ENCODE data around the gene IPP.

DNA sequence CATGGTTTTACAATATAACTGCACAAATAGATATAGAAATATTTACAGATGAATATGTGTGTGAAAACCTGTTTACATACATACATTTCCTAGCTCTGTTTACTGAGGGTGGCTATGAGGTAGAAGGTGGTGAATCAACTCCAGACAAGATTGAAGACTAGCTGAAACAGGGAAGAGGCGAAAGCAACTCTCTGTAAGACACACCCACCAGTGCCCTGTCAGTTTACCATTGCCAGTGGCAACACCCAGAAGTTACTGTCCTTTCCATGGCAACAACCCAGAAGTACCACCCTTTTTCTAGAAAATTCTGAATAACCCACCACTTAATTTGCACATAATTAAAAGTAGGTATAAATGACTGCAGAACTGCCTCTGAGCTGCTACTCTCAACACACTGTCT lies 45.8 kb downstream of the IPP start:
- TF ChIP-seq TAF1 (IDR thresholded peaks at IDR 0.05; ENCODE audit: borderline replicate concordance, insufficient read depth, low read length) = no peak
- no peak for TF ChIP-seq POLR2AphosphoS5 (IDR thresholded peaks at IDR 0.05; ENCODE audit: low read depth, low read length)
- no peak for TF ChIP-seq SIN3A (IDR thresholded peaks at IDR 0.05; ENCODE audit: borderline replicate concordance, insufficient read depth, low read length)
- TF ChIP-seq, protein P1, sequence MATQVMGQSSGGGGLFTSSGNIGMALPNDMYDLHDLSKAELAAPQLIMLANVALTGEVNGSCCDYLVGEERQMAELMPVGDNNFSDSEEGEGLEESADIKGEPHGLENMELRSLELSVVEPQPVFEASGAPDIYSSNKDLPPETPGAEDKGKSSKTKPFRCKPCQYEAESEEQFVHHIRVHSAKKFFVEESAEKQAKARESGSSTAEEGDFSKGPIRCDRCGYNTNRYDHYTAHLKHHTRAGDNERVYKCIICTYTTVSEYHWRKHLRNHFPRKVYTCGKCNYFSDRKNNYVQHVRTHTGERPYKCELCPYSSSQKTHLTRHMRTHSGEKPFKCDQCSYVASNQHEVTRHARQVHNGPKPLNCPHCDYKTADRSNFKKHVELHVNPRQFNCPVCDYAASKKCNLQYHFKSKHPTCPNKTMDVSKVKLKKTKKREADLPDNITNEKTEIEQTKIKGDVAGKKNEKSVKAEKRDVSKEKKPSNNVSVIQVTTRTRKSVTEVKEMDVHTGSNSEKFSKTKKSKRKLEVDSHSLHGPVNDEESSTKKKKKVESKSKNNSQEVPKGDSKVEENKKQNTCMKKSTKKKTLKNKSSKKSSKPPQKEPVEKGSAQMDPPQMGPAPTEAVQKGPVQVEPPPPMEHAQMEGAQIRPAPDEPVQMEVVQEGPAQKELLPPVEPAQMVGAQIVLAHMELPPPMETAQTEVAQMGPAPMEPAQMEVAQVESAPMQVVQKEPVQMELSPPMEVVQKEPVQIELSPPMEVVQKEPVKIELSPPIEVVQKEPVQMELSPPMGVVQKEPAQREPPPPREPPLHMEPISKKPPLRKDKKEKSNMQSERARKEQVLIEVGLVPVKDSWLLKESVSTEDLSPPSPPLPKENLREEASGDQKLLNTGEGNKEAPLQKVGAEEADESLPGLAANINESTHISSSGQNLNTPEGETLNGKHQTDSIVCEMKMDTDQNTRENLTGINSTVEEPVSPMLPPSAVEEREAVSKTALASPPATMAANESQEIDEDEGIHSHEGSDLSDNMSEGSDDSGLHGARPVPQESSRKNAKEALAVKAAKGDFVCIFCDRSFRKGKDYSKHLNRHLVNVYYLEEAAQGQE (IDR thresholded peaks at IDR 0.05; ENCODE audit: insufficient read depth in 1 of 2, low read depth in 2 of 2, low read length in 2 of 2) = no peak
- TF ChIP-seq FOXP2 (optimal IDR thresholded peaks at IDR 0.05; ENCODE audit: borderline replicate concordance, extremely low read depth, extremely low read length, insufficient read depth) = no peak
